Right kidney (tissue), 9 donors: ENCODE results near the gene DNAAF3.
A peak's percentile ranks its signal among the peaks of the same experiment; 100 is the strongest.
"Not testable (repeated sequence)": the region's sequence is repeated elsewhere in the genome, so short reads cannot be mapped to it uniquely, and the experiment has no call there.

ENCODE experiments used
- DNase-seq: peaks from one replicate; pipeline ENCODE4 v3.0.0-alpha.2; 2016
- long read RNA-seq, 8 donors: transcript quantifications; one replicate each; lab custom pipeline, GENCODE V29; 2026

Gene DNAAF3
- long read RNA-seq, donor 1, partial matches to known transcripts, result 0 of 1 reads
- long read RNA-seq, donor 1, other reads (novel, unspliced or antisense), result 0 of 1 reads
- long read RNA-seq, donor 2, partial matches to known transcripts, result 0 of 1 reads
- long read RNA-seq, donor 2, other reads (novel, unspliced or antisense), result 0 of 1 reads
- long read RNA-seq, donor 3, partial matches to known transcripts, result 0 of 1 reads
- long read RNA-seq, donor 3, other reads (novel, unspliced or antisense), result 0 of 1 reads
- long read RNA-seq, donor 4, result 0 reads
- long read RNA-seq, donor 5, partial matches to known transcripts, result 0 of 2 reads
- long read RNA-seq, donor 5, other reads (novel, unspliced or antisense), result 0 of 2 reads
- long read RNA-seq, donor 6, result 0 reads
- long read RNA-seq, donor 7, partial matches to known transcripts, result 0 of 2 reads
- long read RNA-seq, donor 7, other reads (novel, unspliced or antisense), result 0 of 2 reads
- long read RNA-seq, donor 8, result 0 reads

GRCh38 chr19:55166530-55167268, at the start of gene DNAAF3:
TSS of gene DNAAF3 (minus strand) at chr19:55166613. CDS start at chr19:55166413, 200 bp downstream.
- peak; percentile 91 for DNase-seq

- DNase-seq, result no peak
Observed at GRCh38 chr19:55213547-55213946, 47.1 kb upstream of the DNAAF3 start.

GRCh38 chr19:55212447-55212846, 46.0 kb upstream of the DNAAF3 start:
- no peak for DNase-seq

- no peak for DNase-seq
Observed at GRCh38 chr19:55209693-55210472, 43.5 kb upstream of the DNAAF3 start.

- no peak for DNase-seq
Observed at GRCh38 chr19:55208880-55209692, 42.7 kb upstream of the DNAAF3 start, which contains the start of gene PTPRH. TSS of gene PTPRH (minus strand) at chr19:55209501. CDS start at chr19:55209433, 68 bp downstream.

GRCh38 chr19:55206664-55207500, 40.5 kb upstream of the DNAAF3 start:
- DNase-seq, result no peak

- not testable (repeated sequence) for DNase-seq
Observed at GRCh38 chr19:55202199-55202598, 35.8 kb upstream of the DNAAF3 start.

- DNase-seq, result no peak
Observed at GRCh38 chr19:55199620-55200204, 33.3 kb upstream of the DNAAF3 start.

GRCh38 chr19:55198651-55199050, 32.2 kb upstream of the DNAAF3 start:
- no peak for DNase-seq

- DNase-seq, result no peak
Observed at GRCh38 chr19:55197528-55197927, 31.1 kb upstream of the DNAAF3 start.

- no peak for DNase-seq
Observed at GRCh38 chr19:55196803-55197202, 30.4 kb upstream of the DNAAF3 start.

- DNase-seq, result no peak
Observed at GRCh38 chr19:55193481-55193880, 27.1 kb upstream of the DNAAF3 start.

- no peak for DNase-seq
Observed at GRCh38 chr19:55189403-55189835, 23.0 kb upstream of the DNAAF3 start.

- DNase-seq, result no peak
Observed at GRCh38 chr19:55188625-55189024, 22.2 kb upstream of the DNAAF3 start.

- no peak for DNase-seq
Observed at GRCh38 chr19:55186080-55186479, 19.7 kb upstream of the DNAAF3 start.

- DNase-seq, result no peak
Observed at GRCh38 chr19:55181740-55182139, 15.3 kb upstream of the DNAAF3 start.

GRCh38 chr19:55179606-55180484, 13.4 kb upstream of the DNAAF3 start, which contains the start of gene SYT5:
TSS of gene SYT5 (minus strand) at chr19:55180289. CDS start at chr19:55179041, 1,248 bp downstream.
- peak; percentile 55 for DNase-seq

- peak; percentile 83 for DNase-seq
Observed at GRCh38 chr19:55178781-55179599, 12.6 kb upstream of the DNAAF3 start.
